ENCODE results near the gene BAAT.

GRCh38 chr9:101352892-101353463, 31.8 kb downstream of the BAAT start:
- TF ChIP-seq, protein P1, sequence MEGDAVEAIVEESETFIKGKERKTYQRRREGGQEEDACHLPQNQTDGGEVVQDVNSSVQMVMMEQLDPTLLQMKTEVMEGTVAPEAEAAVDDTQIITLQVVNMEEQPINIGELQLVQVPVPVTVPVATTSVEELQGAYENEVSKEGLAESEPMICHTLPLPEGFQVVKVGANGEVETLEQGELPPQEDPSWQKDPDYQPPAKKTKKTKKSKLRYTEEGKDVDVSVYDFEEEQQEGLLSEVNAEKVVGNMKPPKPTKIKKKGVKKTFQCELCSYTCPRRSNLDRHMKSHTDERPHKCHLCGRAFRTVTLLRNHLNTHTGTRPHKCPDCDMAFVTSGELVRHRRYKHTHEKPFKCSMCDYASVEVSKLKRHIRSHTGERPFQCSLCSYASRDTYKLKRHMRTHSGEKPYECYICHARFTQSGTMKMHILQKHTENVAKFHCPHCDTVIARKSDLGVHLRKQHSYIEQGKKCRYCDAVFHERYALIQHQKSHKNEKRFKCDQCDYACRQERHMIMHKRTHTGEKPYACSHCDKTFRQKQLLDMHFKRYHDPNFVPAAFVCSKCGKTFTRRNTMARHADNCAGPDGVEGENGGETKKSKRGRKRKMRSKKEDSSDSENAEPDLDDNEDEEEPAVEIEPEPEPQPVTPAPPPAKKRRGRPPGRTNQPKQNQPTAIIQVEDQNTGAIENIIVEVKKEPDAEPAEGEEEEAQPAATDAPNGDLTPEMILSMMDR (IDR thresholded peaks at IDR 0.05): no peak
- TF ChIP-seq POLR2A (IDR thresholded peaks at IDR 0.05): no peak

Measured in esophagus squamous epithelium (tissue), 4 donors.